Nephron (organoid): ENCODE results near the gene ENDOV.

Experiments
- H3K27ac Mint-ChIP-seq, 3 experiments: 2 replicates each; pipeline ENCODE4 v1.8.0; 2020; ENCODE audit warnings: mixed read lengths in 3 of 3, mild to moderate bottlenecking in 2 of 3, moderate library complexity in 1 of 3
- H3K27me3 Mint-ChIP-seq: 2 replicates; pipeline ENCODE4 v1.8.0; 2021; ENCODE audit warnings: low read depth, mild to moderate bottlenecking, moderate library complexity, mixed read lengths
- H3K36me3 Mint-ChIP-seq: 2 replicates; pipeline ENCODE4 v1.8.0; 2020; ENCODE audit warnings: low read depth, mixed read lengths
- H3K4me1 Mint-ChIP-seq: 2 replicates; pipeline ENCODE4 v1.8.0; 2020; ENCODE audit warnings: mixed read lengths
- H3K4me3 Mint-ChIP-seq, 3 experiments: 2 replicates each; pipeline ENCODE4 v1.8.0; 2020; ENCODE audit warnings: mild to moderate bottlenecking in 3 of 3, mixed read lengths in 3 of 3, moderate library complexity in 2 of 3
- H3K9me3 Mint-ChIP-seq: 2 replicates; pipeline ENCODE4 v1.8.0; 2020; ENCODE audit warnings: mixed read lengths
- CTCF ChIP-seq, 3 experiments: fragments of 200-600 bp; sonication (generic); IDR thresholded peaks; one replicate each; pipeline ENCODE4 v1.5.0; 2021; ENCODE audit warnings: antibody characterized with exemption in 3 of 3; ENCODE audit not compliant: unreplicated experiment in 3 of 3

ENDOV gene

GRCh38 chr17:80474961-80475909, 60.3 kb downstream of the ENDOV start:
- TF ChIP-seq CTCF (IDR thresholded peaks at IDR 0.05; ENCODE audit: unreplicated experiment in 3 of 3), result no peak
- H3K9me3 Mint-ChIP-seq, result no peaks in the 10 kb centered on the region
- no peak overlapping the region for H3K27ac Mint-ChIP-seq
- H3K36me3 Mint-ChIP-seq, result no peaks in the 10 kb centered on the region
- peaks cover 11% of the 10 kb centered on the region for H3K4me1 Mint-ChIP-seq
- peak overlapping the region; percentile 30 to 74 (median 73) for H3K4me3 Mint-ChIP-seq
- peaks cover 79% of the 10 kb centered on the region for H3K27me3 Mint-ChIP-seq

- Mint-ChIP-seq H3K4me3 (peak within 1 kb of the TSS in 2 of 3 experiments; percentile 48 to 74), H3K27me3 (peaks cover 79% of the 10 kb centered on the region), H3K9me3 (no peaks in the 10 kb centered on the region), H3K27ac (no peak within 1 kb of the TSS), H3K36me3 (no peaks in the 10 kb centered on the region), H3K4me1 (peaks cover 11% of the 10 kb centered on the region)
- no peak for TF ChIP-seq CTCF (IDR thresholded peaks at IDR 0.05; ENCODE audit: unreplicated experiment in 3 of 3)
Observed at GRCh38 chr17:80475910-80476876, 61.2 kb downstream of the ENDOV start, which contains the start of gene NPTX1. TSS of gene NPTX1 (minus strand) at chr17:80476607. CDS start at chr17:80476446, 161 bp downstream.

GRCh38 chr17:80476877-80477646, 62.1 kb downstream of the ENDOV start:
- Mint-ChIP-seq H3K4me1 (peaks cover 11% of the 10 kb centered on the region), H3K36me3 (no peaks in the 10 kb centered on the region), H3K27ac (no peak overlapping the region), H3K9me3 (no peaks in the 10 kb centered on the region), H3K4me3 (no peak overlapping the region), H3K27me3 (peaks cover 79% of the 10 kb centered on the region)
- no peak for TF ChIP-seq CTCF (IDR thresholded peaks at IDR 0.05; ENCODE audit: unreplicated experiment in 3 of 3)

- peak; percentile 55 to 59 (median 57) for TF ChIP-seq CTCF (IDR thresholded peaks at IDR 0.05; ENCODE audit: unreplicated experiment in 3 of 3)
- no peak overlapping the region for H3K27ac Mint-ChIP-seq
- peaks cover 79% of the 10 kb centered on the region for H3K27me3 Mint-ChIP-seq
- peaks cover 11% of the 10 kb centered on the region for H3K4me1 Mint-ChIP-seq
- H3K4me3 Mint-ChIP-seq, result no peak overlapping the region
- no peaks in the 10 kb centered on the region for H3K9me3 Mint-ChIP-seq
- H3K36me3 Mint-ChIP-seq, result no peaks in the 10 kb centered on the region
Observed at GRCh38 chr17:80477647-80478478, 62.9 kb downstream of the ENDOV start.
